LNCAP (cell line): ENCODE data around the gene SCRT2.

Experiments
- CTCF ChIP-seq: fragments of 450-650 bp; IDR thresholded peaks from 2 replicates; pipeline ENCODE4 v1.5.1; 2017; ENCODE audit warnings: mild to moderate bottlenecking

Gene SCRT2

GRCh38 chr20:717271-717670 lies 41.7 kb upstream of the SCRT2 start:
- TF ChIP-seq CTCF, result no peak

- no peak for TF ChIP-seq CTCF
Measured at GRCh38 chr20:714453-714852, 38.9 kb upstream of the SCRT2 start.

GRCh38 chr20:711576-711975 lies 36.0 kb upstream of the SCRT2 start:
- no peak for TF ChIP-seq CTCF

GRCh38 chr20:710780-711450 lies 35.3 kb upstream of the SCRT2 start:
- no peak for TF ChIP-seq CTCF

GRCh38 chr20:709991-710779 lies 34.6 kb upstream of the SCRT2 start:
- TF ChIP-seq CTCF, result no peak

GRCh38 chr20:709423-709822 lies 33.8 kb upstream of the SCRT2 start:
- no peak for TF ChIP-seq CTCF

GRCh38 chr20:708956-709355 lies 33.4 kb upstream of the SCRT2 start:
- TF ChIP-seq CTCF, result no peak
